Neural progenitor cell (in vitro differentiated cells): ENCODE data around the gene LAMTOR5. TPM values are rescaled to one million over a fixed set of nuclear protein-coding genes. Genes with fewer than 3 reads are reported as not detected.

Experiments used
- DNase-seq: peaks from one replicate; pipeline ENCODE4 v3.0.0-alpha.2; 2016; ENCODE audit warnings: low spot score
- H2AFZ ChIP-seq: fragments of 200-600 bp; sonication (generic); replicated peaks from 2 replicates; pipeline ENCODE4 v1.6.1; 2016; ENCODE audit warnings: antibody characterized with exemption
- H3F3A ChIP-seq: fragments of 200-600 bp; sonication (generic); 2 replicates; pipeline ENCODE4 v1.6.1; 2016; ENCODE audit warnings: antibody characterized with exemption, low read depth
- H3K27ac ChIP-seq: fragments of 200-600 bp; sonication (generic); 2 replicates; pipeline ENCODE4 v1.5.1; 2016; ENCODE audit warnings: mild to moderate bottlenecking
- H3K27me3 ChIP-seq: fragments of 200-600 bp; sonication (generic); 2 replicates; pipeline ENCODE4 v1.6.1; 2016; ENCODE audit warnings: mild to moderate bottlenecking, moderate library complexity
- H3K36me3 ChIP-seq: fragments of 200-600 bp; sonication (generic); 2 replicates; pipeline ENCODE4 v1.5.1; 2016
- H3K4me1 ChIP-seq: fragments of 200-600 bp; sonication (generic); 2 replicates; pipeline ENCODE4 v1.6.1; 2016; ENCODE audit warnings: mixed run types
- H3K4me2 ChIP-seq: fragments of 200-600 bp; sonication (generic); 2 replicates; pipeline ENCODE4 v1.6.1; 2016
- H3K4me3 ChIP-seq: fragments of 200-600 bp; sonication (generic); 2 replicates; pipeline ENCODE4 v1.5.1; 2016
- H3K79me2 ChIP-seq: fragments of 200-600 bp; sonication (generic); 2 replicates; pipeline ENCODE4 v1.6.1; 2016; ENCODE audit warnings: low read depth
- H3K9ac ChIP-seq: fragments of 200-600 bp; sonication (generic); 2 replicates; pipeline ENCODE4 v1.6.1; 2016
- H3K9me3 ChIP-seq: fragments of 200-600 bp; sonication (generic); 2 replicates; pipeline ENCODE4 v1.5.1; 2016; ENCODE audit warnings: low read depth
- H4K20me1 ChIP-seq: fragments of 200-600 bp; sonication (generic); 2 replicates; pipeline ENCODE4 v1.6.1; 2016; ENCODE audit warnings: low read depth
- H3K27ac Mint-ChIP-seq: 3 replicates; pipeline ENCODE4 v1.8.0; 2021; ENCODE audit warnings: mixed read lengths
- H3K27me3 Mint-ChIP-seq: 2 replicates; pipeline ENCODE4 v1.8.0; 2022; ENCODE audit warnings: low read depth, mild to moderate bottlenecking, inconsistent platforms, moderate library complexity, mixed read lengths; ENCODE audit not compliant: insufficient read depth
- H3K36me3 Mint-ChIP-seq: 3 replicates; pipeline ENCODE4 v1.8.0; 2021; ENCODE audit warnings: mixed read lengths
- H3K4me1 Mint-ChIP-seq: 3 replicates; pipeline ENCODE4 v1.8.0; 2021; ENCODE audit warnings: mixed read lengths
- H3K4me3 Mint-ChIP-seq: 3 replicates; pipeline ENCODE4 v1.8.0; 2021; ENCODE audit warnings: mild to moderate bottlenecking, moderate library complexity, mixed read lengths
- H3K9me3 Mint-ChIP-seq: 3 replicates; pipeline ENCODE4 v1.8.0; 2020; ENCODE audit warnings: mixed read lengths
- EZH2 ChIP-seq: fragments of 200-600 bp; sonication (generic); IDR thresholded peaks from 2 replicates; pipeline ENCODE4 v1.6.1; 2017; ENCODE audit warnings: antibody characterized with exemption, mild to moderate bottlenecking, moderate library complexity
- EZH2phosphoT487 ChIP-seq: fragments of 200-600 bp; sonication (generic); IDR thresholded peaks from 2 replicates; pipeline ENCODE4 v1.6.1; 2017; ENCODE audit warnings: antibody characterized with exemption
- total RNA-seq: library from RNA; depleted of rRNA; stranded (reverse); fragments of >200 nt; gene quantifications from 2 replicates; pipeline ENCODE4 v1.2.3, GENCODE V29; 2015; ENCODE audit warnings: low replicate concordance
- TF ChIP-seq, protein P1 (sequence below): fragments of 200-600 bp; sonication (generic); IDR thresholded peaks from 2 replicates; pipeline ENCODE4 v1.5.1; 2017; ENCODE audit warnings: antibody characterized with exemption, mild to moderate bottlenecking

Gene LAMTOR5
- total RNA-seq, 1 donor from 2014 or later: 46.8 TPM

DNA sequence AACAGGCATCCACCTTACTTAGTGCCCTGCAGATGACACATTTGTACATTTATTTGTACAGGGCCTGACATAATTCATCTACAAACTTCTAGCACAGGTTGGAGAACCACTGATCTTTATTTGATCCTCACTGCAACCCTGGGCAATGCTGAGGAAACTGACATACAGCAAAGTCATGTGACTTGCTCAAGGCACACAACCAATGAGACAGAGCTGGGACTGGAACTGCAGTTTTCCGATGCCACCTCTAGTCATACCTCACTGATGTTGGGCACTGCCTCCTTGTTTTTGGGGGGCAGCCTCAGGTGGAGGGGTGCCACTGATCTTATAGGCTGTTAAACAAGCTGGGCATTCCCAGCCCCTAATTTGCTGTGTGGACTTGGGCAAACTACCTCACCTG, 46.8 kb upstream of the LAMTOR5 start:
- Mint-ChIP-seq H3K4me3 (no peak overlapping the region), H3K9me3 (no peaks in the 10 kb centered on the region), H3K36me3 (no peaks in the 10 kb centered on the region), H3K4me1 (no peaks in the 10 kb centered on the region), H3K27me3 (peaks cover 12% of the 10 kb centered on the region), H3K27ac (no peak overlapping the region)
- Histone ChIP-seq H3K9ac (no peak overlapping the region), H4K20me1 (no peaks in the 10 kb centered on the region), H3K36me3 (no peaks in the 10 kb centered on the region), H3K4me3 (no peak overlapping the region), H3F3A (no peaks in the 10 kb centered on the region), H3K79me2 (no peaks in the 10 kb centered on the region), H3K4me1 (no peaks in the 10 kb centered on the region), H3K27ac (no peak overlapping the region), H3K9me3 (no peaks in the 10 kb centered on the region), H3K27me3 (no peaks in the 10 kb centered on the region), H2AFZ (no peak overlapping the region), H3K4me2 (no peak overlapping the region)
- DNase-seq: no peak
- TF ChIP-seq, protein P1, sequence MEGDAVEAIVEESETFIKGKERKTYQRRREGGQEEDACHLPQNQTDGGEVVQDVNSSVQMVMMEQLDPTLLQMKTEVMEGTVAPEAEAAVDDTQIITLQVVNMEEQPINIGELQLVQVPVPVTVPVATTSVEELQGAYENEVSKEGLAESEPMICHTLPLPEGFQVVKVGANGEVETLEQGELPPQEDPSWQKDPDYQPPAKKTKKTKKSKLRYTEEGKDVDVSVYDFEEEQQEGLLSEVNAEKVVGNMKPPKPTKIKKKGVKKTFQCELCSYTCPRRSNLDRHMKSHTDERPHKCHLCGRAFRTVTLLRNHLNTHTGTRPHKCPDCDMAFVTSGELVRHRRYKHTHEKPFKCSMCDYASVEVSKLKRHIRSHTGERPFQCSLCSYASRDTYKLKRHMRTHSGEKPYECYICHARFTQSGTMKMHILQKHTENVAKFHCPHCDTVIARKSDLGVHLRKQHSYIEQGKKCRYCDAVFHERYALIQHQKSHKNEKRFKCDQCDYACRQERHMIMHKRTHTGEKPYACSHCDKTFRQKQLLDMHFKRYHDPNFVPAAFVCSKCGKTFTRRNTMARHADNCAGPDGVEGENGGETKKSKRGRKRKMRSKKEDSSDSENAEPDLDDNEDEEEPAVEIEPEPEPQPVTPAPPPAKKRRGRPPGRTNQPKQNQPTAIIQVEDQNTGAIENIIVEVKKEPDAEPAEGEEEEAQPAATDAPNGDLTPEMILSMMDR: no peak
- TF ChIP-seq EZH2 (no peak), EZH2phosphoT487 (no peak)

DNA sequence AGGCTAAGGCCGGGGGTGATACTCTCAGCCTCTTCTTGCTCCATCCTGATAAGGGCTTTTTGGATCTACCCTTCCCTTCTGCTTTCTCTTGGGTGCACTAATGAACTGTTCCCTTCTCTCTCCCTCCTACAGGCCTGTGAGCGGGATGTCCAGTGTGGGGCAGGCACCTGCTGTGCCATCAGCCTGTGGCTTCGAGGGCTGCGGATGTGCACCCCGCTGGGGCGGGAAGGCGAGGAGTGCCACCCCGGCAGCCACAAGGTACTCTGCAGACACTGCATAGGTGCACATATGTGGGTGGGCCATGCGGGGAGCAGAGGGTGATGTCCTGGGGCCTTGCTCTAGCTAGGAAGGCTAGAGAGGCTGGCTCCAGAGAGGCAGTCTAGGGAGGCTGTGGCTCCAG, 46.3 kb upstream of the LAMTOR5 start:
- H3F3A ChIP-seq: no peaks in the 10 kb centered on the region
- no peaks in the 10 kb centered on the region for H3K36me3 ChIP-seq
- Mint-ChIP-seq H3K9me3 (no peaks in the 10 kb centered on the region), H3K27ac (no peak overlapping the region), H3K4me3 (no peak overlapping the region), H3K27me3 (peaks cover 13% of the 10 kb centered on the region), H3K36me3 (no peaks in the 10 kb centered on the region), H3K4me1 (no peaks in the 10 kb centered on the region)
- no peak overlapping the region for H3K4me3 ChIP-seq
- H3K27ac ChIP-seq: no peak overlapping the region
- TF ChIP-seq EZH2: no peak
- TF ChIP-seq, protein P1: no peak
- TF ChIP-seq EZH2phosphoT487: no peak
- no peak for DNase-seq
- H3K9ac ChIP-seq: no peak overlapping the region
- no peaks in the 10 kb centered on the region for H3K4me1 ChIP-seq
- H3K79me2 ChIP-seq: no peaks in the 10 kb centered on the region
- no peaks in the 10 kb centered on the region for H4K20me1 ChIP-seq
- no peaks in the 10 kb centered on the region for H3K27me3 ChIP-seq
- H2AFZ ChIP-seq: no peak overlapping the region
- H3K9me3 ChIP-seq: no peaks in the 10 kb centered on the region
- no peak overlapping the region for H3K4me2 ChIP-seq

DNA sequence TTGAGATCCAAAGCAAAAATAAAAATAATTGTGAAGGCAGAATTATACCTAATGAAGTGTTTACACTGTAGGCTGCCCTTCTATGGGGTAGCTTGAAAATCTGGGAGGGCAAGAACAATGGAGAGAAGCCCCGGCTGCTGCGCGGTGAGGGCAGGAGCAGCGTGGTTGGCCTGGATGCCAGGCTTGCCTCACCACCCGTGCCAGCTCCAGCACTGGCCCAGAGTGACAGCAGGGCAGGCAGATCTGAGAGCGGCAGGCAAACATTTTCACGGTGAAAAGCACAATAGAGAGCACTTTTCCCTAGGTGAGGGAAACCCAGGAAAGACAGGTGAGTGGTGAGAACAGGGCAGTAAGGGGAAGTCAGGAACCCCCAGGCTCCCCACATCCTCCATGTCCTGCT, 44.8 kb upstream of the LAMTOR5 start:
- Mint-ChIP-seq H3K27ac (no peak overlapping the region), H3K4me3 (no peak overlapping the region), H3K9me3 (no peaks in the 10 kb centered on the region), H3K27me3 (peaks cover 19% of the 10 kb centered on the region), H3K36me3 (no peaks in the 10 kb centered on the region), H3K4me1 (no peaks in the 10 kb centered on the region)
- no peaks in the 10 kb centered on the region for H3K36me3 ChIP-seq
- no peak overlapping the region for H3K4me2 ChIP-seq
- H3K79me2 ChIP-seq: no peaks in the 10 kb centered on the region
- H3K4me3 ChIP-seq: no peak overlapping the region
- no peaks in the 10 kb centered on the region for H3K27me3 ChIP-seq
- no peaks in the 10 kb centered on the region for H3K4me1 ChIP-seq
- no peak overlapping the region for H2AFZ ChIP-seq
- no peak overlapping the region for H3K9ac ChIP-seq
- TF ChIP-seq EZH2phosphoT487 (no peak), EZH2 (no peak)
- TF ChIP-seq, protein P1: no peak
- no peaks in the 10 kb centered on the region for H3K9me3 ChIP-seq
- no peak overlapping the region for H3K27ac ChIP-seq
- no peak for DNase-seq
- H3F3A ChIP-seq: no peaks in the 10 kb centered on the region
- no peaks in the 10 kb centered on the region for H4K20me1 ChIP-seq
